SK-N-MC (cell line): ENCODE measurements around the gene PDPR.
"Not testable (repeated sequence)": the region's sequence is repeated elsewhere in the genome, so short reads cannot be mapped to it uniquely, and the experiment has no call there.

Source experiments
- EZH2 ChIP-seq: fragments of 200-600 bp; sonication (generic); IDR thresholded peaks from one replicate; pipeline ENCODE4 v1.6.1; 2017; ENCODE audit warnings: antibody characterized with exemption
- POLR2AphosphoS5 ChIP-seq: IDR thresholded peaks from 2 replicates; pipeline ENCODE4 v1.6.1; 2012; ENCODE audit warnings: mild to moderate bottlenecking, low read depth, low read length, borderline replicate concordance

DNA sequence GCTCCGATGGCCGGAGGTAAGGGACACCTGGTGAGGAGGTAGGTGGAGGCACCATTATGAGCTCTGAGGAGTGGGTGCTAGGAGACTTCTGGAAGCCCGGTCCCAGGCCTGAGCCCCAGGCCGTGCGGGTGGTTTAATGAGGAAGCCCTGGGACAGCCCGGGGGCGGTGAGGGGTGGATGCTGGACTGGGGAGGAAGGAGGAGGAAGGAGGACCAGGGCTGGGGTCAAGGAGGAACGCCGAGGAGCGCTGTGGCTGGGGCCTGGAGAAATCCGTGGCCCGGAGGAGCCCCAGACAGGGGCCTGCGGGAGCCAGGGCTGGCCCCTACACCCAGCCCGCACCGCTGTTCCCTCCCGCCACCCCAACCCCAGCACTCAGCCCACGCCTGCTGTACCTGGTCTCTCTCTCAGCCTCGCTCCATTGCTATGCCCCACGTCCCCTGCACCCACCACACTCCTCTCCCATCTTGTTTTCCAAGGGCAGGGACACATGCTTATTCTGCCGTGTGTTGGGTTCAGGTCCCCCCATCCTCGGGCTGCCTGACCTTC, 60.3 kb downstream of the PDPR start:
- not testable (repeated sequence) for TF ChIP-seq POLR2AphosphoS5, EZH2
